Neuronal stem cell (in vitro differentiated cells): ENCODE data around the gene KSR2.

ENCODE experiments used
- DNase-seq: peaks from one replicate; pipeline ENCODE4 v3.0.0-alpha.2; 2013; ENCODE audit warnings: low spot score
- H2AFZ ChIP-seq: one replicate; pipeline ENCODE4 v1.6.1; 2013; ENCODE audit warnings: mild to moderate bottlenecking, low read length, inconsistent platforms
- H2AK5ac ChIP-seq: 2 replicates; pipeline ENCODE4 v1.6.1; 2013; ENCODE audit warnings: low read depth, mild to moderate bottlenecking, inconsistent platforms, low read length, moderate library complexity, mixed read lengths
- H2BK120ac ChIP-seq: 2 replicates; pipeline ENCODE4 v1.6.1; 2013; ENCODE audit warnings: low read depth, mild to moderate bottlenecking, inconsistent platforms, low read length, moderate library complexity, mixed read lengths
- H2BK12ac ChIP-seq: one replicate; pipeline ENCODE4 v1.6.1; 2013; ENCODE audit warnings: low read length, inconsistent platforms
- H2BK15ac ChIP-seq: 2 replicates; pipeline ENCODE4 v1.6.1; 2013; ENCODE audit warnings: mild to moderate bottlenecking, low read length, inconsistent platforms, mixed read lengths
- H2BK5ac ChIP-seq: one replicate; pipeline ENCODE4 v1.6.1; 2013; ENCODE audit warnings: inconsistent platforms, mild to moderate bottlenecking, low read length, moderate library complexity
- H3K14ac ChIP-seq: one replicate; pipeline ENCODE4 v1.6.1; 2013; ENCODE audit warnings: low read length, inconsistent platforms
- H3K18ac ChIP-seq: 2 replicates; pipeline ENCODE4 v1.6.1; 2013; ENCODE audit warnings: low read length, inconsistent platforms
- H3K23ac ChIP-seq: 2 replicates; pipeline ENCODE4 v1.6.1; 2013; ENCODE audit warnings: low read depth, mild to moderate bottlenecking, mixed read lengths, low read length, inconsistent platforms; ENCODE audit not compliant: poor library complexity
- H3K27ac ChIP-seq: replicated peaks from 3 replicates; pipeline ENCODE4 v1.5.1; 2013; ENCODE audit warnings: low read length, inconsistent platforms
- H3K27me3 ChIP-seq, 3 experiments: 2 replicates each; pipeline ENCODE4 v1.6.1; 2013; ENCODE audit warnings: low read length in 3 of 3, mild to moderate bottlenecking in 2 of 3, inconsistent platforms in 1 of 3, low read depth in 1 of 3, mixed read lengths in 1 of 3, moderate library complexity in 1 of 3; ENCODE audit not compliant: control insufficient read depth in 3 of 3, insufficient read depth in 3 of 3
- H3K36me3 ChIP-seq, 2 donors: replicated peaks in 1 of 2; 2 replicates each; pipeline ENCODE4 v1.6.1; 2013; ENCODE audit warnings: low read length in 2 of 2; ENCODE audit not compliant: control insufficient read depth in 2 of 2, insufficient read depth in 2 of 2
- H3K4ac ChIP-seq: 2 replicates; pipeline ENCODE4 v1.6.1; 2013; ENCODE audit warnings: inconsistent platforms, mild to moderate bottlenecking, low read length, moderate library complexity
- H3K4me1 ChIP-seq, 2 donors: 1 replicate in 1 of 2; 2 replicates in 1 of 2; pipeline ENCODE4 v1.6.1; 2013; ENCODE audit warnings: low read length in 2 of 2, low read depth in 1 of 2; ENCODE audit not compliant: control insufficient read depth in 2 of 2, insufficient read depth in 1 of 2
- H3K4me2 ChIP-seq: one replicate; pipeline ENCODE4 v1.6.1; 2013; ENCODE audit warnings: mild to moderate bottlenecking, low read length, inconsistent platforms; ENCODE audit not compliant: insufficient read depth, poor library complexity, severe bottlenecking
- H3K4me3 ChIP-seq, 2 donors: 2 replicates each; pipeline ENCODE4 v1.5.1; 2013; ENCODE audit warnings: low read length in 2 of 2, mild to moderate bottlenecking in 2 of 2, inconsistent platforms in 1 of 2, moderate library complexity in 1 of 2
- H3K79me1 ChIP-seq: one replicate; pipeline ENCODE4 v1.6.1; 2013; ENCODE audit warnings: low read depth, mild to moderate bottlenecking, inconsistent platforms, low read length, moderate library complexity
- H3K9ac ChIP-seq: one replicate; pipeline ENCODE4 v1.6.1; 2013; ENCODE audit warnings: mild to moderate bottlenecking, low read depth, low read length, inconsistent platforms; ENCODE audit not compliant: poor library complexity
- H3K9me3 ChIP-seq, 2 donors: replicated peaks in 1 of 2; 2 replicates each; pipeline versions ENCODE3 to v1.6.1; 2013; ENCODE audit warnings: low read length in 2 of 2, mild to moderate bottlenecking in 2 of 2, inconsistent platforms in 1 of 2, low read depth in 1 of 2, mixed read lengths in 1 of 2, moderate library complexity in 1 of 2; ENCODE audit not compliant: control insufficient read depth in 2 of 2, insufficient read depth in 1 of 2
- H4K8ac ChIP-seq: one replicate; pipeline ENCODE4 v1.6.1; 2013; ENCODE audit warnings: low read depth, mild to moderate bottlenecking, inconsistent platforms, low read length, moderate library complexity
- H4K91ac ChIP-seq: one replicate; pipeline ENCODE4 v1.6.1; 2013; ENCODE audit warnings: low read length, low read depth, mild to moderate bottlenecking, inconsistent platforms; ENCODE audit not compliant: poor library complexity
- WGBS, 2 donors: extraction: QIAGEN DNeasy Blood & Tissue Kit; methylation state at CpG; one replicate each; pipeline ENCODE4 v1.1.7; 2013; ENCODE audit warnings: missing lambda C conversion rate in 2 of 2, mixed read lengths in 1 of 2; ENCODE audit not compliant: insufficient read length in 2 of 2, insufficient replicate concordance in 1 of 2; ENCODE audit errors: extremely low coverage in 2 of 2; 5-methylcytosine and 5-hydroxymethylcytosine counted together

KSR2 gene

GRCh38 chr12:117577122-117577657, 391.6 kb downstream of the KSR2 start:
- no peak overlapping the region for H4K8ac ChIP-seq
- no peak overlapping the region for H2AFZ ChIP-seq
- peaks cover 0 to 2% (median 2%) of the 10 kb centered on the region in 3 experiments for H3K27me3 ChIP-seq
- H3K23ac ChIP-seq: no peak overlapping the region
- H2BK12ac ChIP-seq: no peak overlapping the region
- no peak for DNase-seq
- H3K4me2 ChIP-seq: no peak overlapping the region
- peaks cover 0 to 3% of the 10 kb centered on the region in 2 donors for H3K4me1 ChIP-seq
- no peak overlapping the region for H2AK5ac ChIP-seq
- H3K9ac ChIP-seq: no peak overlapping the region
- no peak overlapping the region for H3K4me3 ChIP-seq
- H3K9me3 ChIP-seq: no peaks in the 10 kb centered on the region
- H3K14ac ChIP-seq: no peak overlapping the region
- H3K79me1 ChIP-seq: no peaks in the 10 kb centered on the region
- no peak overlapping the region for H2BK15ac ChIP-seq
- H3K36me3 ChIP-seq: no peaks in the 10 kb centered on the region
- no peak overlapping the region for H3K18ac ChIP-seq
- no peak overlapping the region for H4K91ac ChIP-seq
- H2BK120ac ChIP-seq: no peak overlapping the region
- H3K27ac ChIP-seq: no peak overlapping the region
- no peak overlapping the region for H2BK5ac ChIP-seq
- H3K4ac ChIP-seq: no peak overlapping the region
- WGBS, 2 donors: no CpG with 5 or more reads among the region's 3 CpGs

- Histone ChIP-seq H3K36me3 (no peaks in the 10 kb centered on the region), H4K91ac (no peak overlapping the region), H3K14ac (no peak overlapping the region), H3K4ac (no peak overlapping the region), H3K27ac (no peak overlapping the region), H2BK15ac (no peak overlapping the region), H3K18ac (no peak overlapping the region), H3K4me3 (no peak overlapping the region), H3K23ac (no peak overlapping the region), H3K9ac (no peak overlapping the region), H3K4me1 (peaks cover 0 to 2% of the 10 kb centered on the region in 2 donors), H2BK5ac (no peak overlapping the region), H3K79me1 (no peaks in the 10 kb centered on the region), H3K4me2 (no peak overlapping the region), H2AFZ (no peak overlapping the region), H4K8ac (no peak overlapping the region), H2BK12ac (no peak overlapping the region), H3K9me3 (no peaks in the 10 kb centered on the region), H2AK5ac (no peak overlapping the region), H2BK120ac (no peak overlapping the region), H3K27me3 (peaks cover 0 to 2% (median 0%) of the 10 kb centered on the region in 3 experiments)
- WGBS, 2 donors: no CpG with 5 or more reads among the region's 3 CpGs
- DNase-seq: no peak
These were observed 392.7 kb downstream of the KSR2 start for GRCh38 chr12:117576053-117576452.

GRCh38 chr12:117574655-117575054, 394.1 kb downstream of the KSR2 start:
- H2AFZ ChIP-seq: no peak overlapping the region
- H3K4ac ChIP-seq: no peak overlapping the region
- H3K79me1 ChIP-seq: no peaks in the 10 kb centered on the region
- H3K9me3 ChIP-seq: no peaks in the 10 kb centered on the region
- no peak overlapping the region for H3K9ac ChIP-seq
- no peak overlapping the region for H2BK5ac ChIP-seq
- no peak for DNase-seq
- H3K27ac ChIP-seq: no peak overlapping the region
- no peak overlapping the region for H3K4me3 ChIP-seq
- no peak overlapping the region for H3K18ac ChIP-seq
- H3K27me3 ChIP-seq: peaks cover 0 to 2% (median 0%) of the 10 kb centered on the region in 3 experiments
- no peaks in the 10 kb centered on the region for H3K4me1 ChIP-seq
- H3K23ac ChIP-seq: no peak overlapping the region
- H4K91ac ChIP-seq: no peak overlapping the region
- no peak overlapping the region for H4K8ac ChIP-seq
- no peak overlapping the region for H2AK5ac ChIP-seq
- H3K4me2 ChIP-seq: no peak overlapping the region
- H2BK12ac ChIP-seq: no peak overlapping the region
- H3K36me3 ChIP-seq: no peaks in the 10 kb centered on the region
- no peak overlapping the region for H3K14ac ChIP-seq
- no CpG with 5 or more reads among the region's 2 CpGs for WGBS, 2 donors
- no peak overlapping the region for H2BK120ac ChIP-seq
- H2BK15ac ChIP-seq: no peak overlapping the region

DNA sequence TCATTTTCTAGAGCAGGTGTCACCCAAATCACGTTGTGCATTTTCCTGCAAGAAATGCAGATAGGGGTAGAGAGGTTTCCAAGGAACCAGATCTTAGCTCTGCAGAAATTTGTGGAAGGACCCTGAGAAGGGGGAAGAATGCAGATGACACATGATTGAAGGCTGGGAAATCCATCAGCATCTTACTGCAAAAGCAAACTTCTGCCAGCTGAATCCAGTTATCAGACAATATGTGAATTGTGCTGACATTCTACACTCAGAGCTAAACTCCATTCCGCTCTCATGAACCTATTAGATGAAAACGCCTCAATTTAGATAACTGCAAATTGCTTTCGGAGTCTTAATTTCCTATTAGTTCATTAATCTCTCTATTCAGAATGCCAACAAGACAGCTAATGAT, 396.0 kb downstream of the KSR2 start:
- Histone ChIP-seq H3K14ac (no peak overlapping the region), H3K79me1 (no peaks in the 10 kb centered on the region), H2BK120ac (no peak overlapping the region), H3K36me3 (no peaks in the 10 kb centered on the region), H3K27ac (no peak overlapping the region), H2BK15ac (no peak overlapping the region), H3K4ac (no peak overlapping the region), H3K4me1 (peaks cover 0 to under 1% of the 10 kb centered on the region in 2 donors), H3K4me2 (no peak overlapping the region), H3K9me3 (no peaks in the 10 kb centered on the region), H4K91ac (no peak overlapping the region), H2AK5ac (no peak overlapping the region), H2BK12ac (no peak overlapping the region), H3K4me3 (no peak overlapping the region), H2AFZ (no peak overlapping the region), H3K9ac (no peak overlapping the region), H3K27me3 (no peaks in the 10 kb centered on the region), H3K23ac (no peak overlapping the region), H2BK5ac (no peak overlapping the region), H4K8ac (no peak overlapping the region), H3K18ac (no peak overlapping the region)
- no CpG with 5 or more reads among the region's 4 CpGs for WGBS, 2 donors
- DNase-seq: no peak
